ENCODE results near the gene CHD5. TPM values are rescaled to one million over a fixed set of nuclear protein-coding genes. Genes with fewer than 3 reads are reported as not detected.
A peak's percentile ranks its signal among the peaks of the same experiment; 100 is the strongest.

The CHD5 gene
- total RNA-seq, 1 donor from 2014 or later = 0.16 TPM

GRCh38 chr1:6199298-6200187, 19.4 kb upstream of the CHD5 start, which contains the start of gene RPL22:
TSS of gene RPL22 (minus strand) at chr1:6199595. CDS start at chr1:6199573, 22 bp downstream.
- peaks cover 36% of the 10 kb centered on the region for H3K4me1 Mint-ChIP-seq
- peak; percentile 95 for DNase-seq (ENCODE audit: low read depth, low spot score)
- peaks cover 15% of the 10 kb centered on the region for H3K27me3 Mint-ChIP-seq (ENCODE audit: low read depth)
- TF ChIP-seq CTCF (conservative IDR thresholded peaks at IDR 0.05) = no peak
- H3K27ac Mint-ChIP-seq (ENCODE audit: unreplicated experiment) = peak within 1 kb of the TSS; percentile 97
- H3K4me3 Mint-ChIP-seq = peak within 1 kb of the TSS; percentile 91
- H3K36me3 Mint-ChIP-seq (ENCODE audit: low read depth) = peaks cover 8% of the 10 kb centered on the region
- H3K9me3 Mint-ChIP-seq = peaks cover 6% of the 10 kb centered on the region

GRCh38 chr1:6198646-6199297, 18.7 kb upstream of the CHD5 start:
- Mint-ChIP-seq H3K9me3 (peaks cover 6% of the 10 kb centered on the region), H3K27me3 (ENCODE audit: low read depth) (peaks cover 12% of the 10 kb centered on the region), H3K4me1 (peaks cover 36% of the 10 kb centered on the region), H3K4me3 (peak overlapping the region; percentile 91), H3K36me3 (ENCODE audit: low read depth) (peaks cover 8% of the 10 kb centered on the region), H3K27ac (ENCODE audit: unreplicated experiment) (peak overlapping the region; percentile 81)
- no peak for DNase-seq (ENCODE audit: low read depth, low spot score)
- no peak for TF ChIP-seq CTCF (conservative IDR thresholded peaks at IDR 0.05)

GRCh38 chr1:6197746-6198427, 17.8 kb upstream of the CHD5 start:
- peaks cover 6% of the 10 kb centered on the region for H3K9me3 Mint-ChIP-seq
- no peak for DNase-seq (ENCODE audit: low read depth, low spot score)
- peaks cover 9% of the 10 kb centered on the region for H3K27me3 Mint-ChIP-seq (ENCODE audit: low read depth)
- peaks cover 10% of the 10 kb centered on the region for H3K36me3 Mint-ChIP-seq (ENCODE audit: low read depth)
- H3K4me3 Mint-ChIP-seq = peak overlapping the region; percentile 91
- H3K4me1 Mint-ChIP-seq = peaks cover 36% of the 10 kb centered on the region
- TF ChIP-seq CTCF (conservative IDR thresholded peaks at IDR 0.05) = no peak
- peak overlapping the region; percentile 81 for H3K27ac Mint-ChIP-seq (ENCODE audit: unreplicated experiment)

- no peak overlapping the region for H3K4me3 Mint-ChIP-seq
- H3K27me3 Mint-ChIP-seq (ENCODE audit: low read depth) = no peaks in the 10 kb centered on the region
- H3K27ac Mint-ChIP-seq (ENCODE audit: unreplicated experiment) = no peak overlapping the region
- no peak for DNase-seq (ENCODE audit: low read depth, low spot score)
- peaks cover 9% of the 10 kb centered on the region for H3K4me1 Mint-ChIP-seq
- H3K9me3 Mint-ChIP-seq = no peaks in the 10 kb centered on the region
- H3K36me3 Mint-ChIP-seq (ENCODE audit: low read depth) = peaks cover 20% of the 10 kb centered on the region
- TF ChIP-seq CTCF (conservative IDR thresholded peaks at IDR 0.05) = no peak
These were observed 11.8 kb upstream of the CHD5 start for GRCh38 chr1:6191968-6192367.

- no peak for DNase-seq (ENCODE audit: low read depth, low spot score)
- no peak overlapping the region for H3K27ac Mint-ChIP-seq (ENCODE audit: unreplicated experiment)
- H3K36me3 Mint-ChIP-seq (ENCODE audit: low read depth) = peaks cover 26% of the 10 kb centered on the region
- H3K27me3 Mint-ChIP-seq (ENCODE audit: low read depth) = peaks cover 13% of the 10 kb centered on the region
- H3K4me1 Mint-ChIP-seq = peaks cover 8% of the 10 kb centered on the region
- H3K9me3 Mint-ChIP-seq = no peaks in the 10 kb centered on the region
- no peak overlapping the region for H3K4me3 Mint-ChIP-seq
- no peak for TF ChIP-seq CTCF (conservative IDR thresholded peaks at IDR 0.05)
These were observed 8.3 kb upstream of the CHD5 start for GRCh38 chr1:6188466-6188865.
